ENCODE results near the gene SLC7A6. TPM values are rescaled to one million over a fixed set of nuclear protein-coding genes. Genes with fewer than 3 reads are reported as not detected.
A peak's percentile ranks its signal among the peaks of the same experiment; 100 is the strongest.

Gene SLC7A6
- 208 and 222 TPM in 2 replicates for total RNA-seq (2013; cell fraction: nucleolus; rRNA removed)
- total RNA-seq (2014; rRNA removed) (29.8 and 33.9 TPM in 2 replicates), total RNA-seq (2014; rRNA removed; fragmentation: Illumina TruSeq; extraction: Trizol) (27.4 and 27.5 TPM in 2 replicates), total RNA-seq (2021) (51.3 and 60.4 TPM in 2 replicates), polyA plus RNA-seq (2011; rRNA removed) (46.3 and 53.6 TPM in 2 replicates), polyA plus RNA-seq (2014; fragmentation: Illumina TruSeq; extraction: Trizol) (60.1 and 66.5 TPM in 2 replicates), polyA plus RNA-seq (2014; fragmentation: Nextera tagmentation; extraction: Ambion mirVana) (1 to 10 TPM; 8.2 TPM), polyA plus RNA-seq (2014; rRNA removed) (52.7 and 55.0 TPM in 2 replicates), polyA plus RNA-seq (2016; fragmentation: Nextera tagmentation; extraction: Ambion mirVana) (10 to 100 TPM; 26.6 to 27.4 TPM), polyA minus RNA-seq (2011; rRNA and poly(A)+ RNA removed) (106 and 130 TPM in 2 replicates), Bru-seq, nascent RNA (percentile 86 among the genes with signal in this experiment), BruChase-seq, experiment 1, labeled RNA remaining after a 6-hour chase (percentile 95 among the genes with signal in this experiment), BruChase-seq, experiment 2, labeled RNA remaining after a 2-hour chase (percentile 95 among the genes with signal in this experiment)
- 28.5 TPM for polyA plus RNA-seq (2011; ENCODE audit: low read depth)
- 49.2 and 50.2 TPM in 2 replicates for polyA plus RNA-seq (2011; cell fraction: cytosol; rRNA removed)
- polyA plus RNA-seq (2011; cell fraction: nucleus; rRNA removed) = 208 and 220 TPM in 2 replicates
- polyA plus RNA-seq (2012) = 25.9 and 29.0 TPM in 2 replicates
- 28.4 and 29.1 TPM in 2 replicates for polyA minus RNA-seq (2011; cell fraction: cytosol; rRNA and poly(A)+ RNA removed)
- polyA minus RNA-seq (2011; cell fraction: nucleus; rRNA and poly(A)+ RNA removed) = 45.0 and 65.2 TPM in 2 replicates
- long read RNA-seq, experiment 1, full-length matches to known transcripts = 1 of 7 reads
- long read RNA-seq, experiment 1, partial matches to known transcripts = 2 of 7 reads
- long read RNA-seq, experiment 1, other reads (novel, unspliced or antisense) = 4 of 7 reads
- long read RNA-seq, experiment 2, full-length matches to known transcripts = 1 of 35 reads
- long read RNA-seq, experiment 2, partial matches to known transcripts = 4 of 35 reads
- long read RNA-seq, experiment 2, other reads (novel, unspliced or antisense) = 30 of 35 reads

- peak within 1 kb of the TSS; percentile 87 for H3K9ac ChIP-seq (ENCODE audit: control insufficient read depth, insufficient read depth, low read length)
- H3K79me2 ChIP-seq (ENCODE audit: control insufficient read depth, insufficient read depth, low read length) = peaks cover 58% of the 10 kb centered on the region
- ChIA-PET CTCF (interaction anchor here (0.6 to 9.0 kb wide), 26 partner anchors 8 to 531 kb away, joined by 3 to 747 read pairs (median 8); partner anchors contain the start of genes PLA2G15, PRMT7 and SLC7A6OS), RAD21 (ENCODE audit: unreplicated experiment) (interaction anchor here (0.7 to 10.2 kb wide), 19 partner anchors 8 to 153 kb away, joined by 3 to 399 read pairs (median 4); partner anchors contain the start of genes PRMT7 and SLC7A6OS), SMC1A (ENCODE audit: uncharacterized antibody, unreplicated experiment) (interaction anchor here (0.8 to 18.5 kb wide), 17 partner anchors 14 to 206 kb away, joined by 3 to 253 read pairs (median 4); partner anchors contain the start of genes PRMT7 and SLC7A6OS), POLR2A (interaction anchor here (0.5 to 4.7 kb wide), 16 partner anchors 8 to 405 kb away, joined by 3 to 58 read pairs (median 6); partner anchors contain the start of genes PRMT7 and SLC7A6OS)
- H3K4me3 ChIP-seq = peak within 1 kb of the TSS; percentile 87
- WGBS (ENCODE audit: insufficient coverage, insufficient replicate concordance, low lambda C conversion rate, missing lambda C conversion rate) = under 1% methylated on average over 114 of the region's 123 CpGs
- TSS peak; percentile 62 for BruUV-seq (replicated peaks)
- peak within 1 kb of the TSS; percentile 82 for H3K4me2 ChIP-seq (ENCODE audit: control insufficient read depth, insufficient read depth)
- H3K27ac ChIP-seq (ENCODE audit: control insufficient read depth, insufficient read depth) = peak within 1 kb of the TSS; percentile 85
- no peaks in the 10 kb centered on the region for H3K9me3 ChIP-seq (replicated peaks; ENCODE audit: control insufficient read depth, insufficient read depth, low read length)
- ATAC-seq (peak; percentile 71), FAIRE-seq (no peak), DNase-seq (ENCODE audit: low read depth, low spot score) (no peak)
- in situ Hi-C loops (cut with MboI) = no loop called here
- no peaks in the 10 kb centered on the region for H4K20me1 ChIP-seq (ENCODE audit: control insufficient read depth, insufficient read depth)
- H3K27me3 ChIP-seq (replicated peaks in 1 of 2; ENCODE audit: control insufficient read depth in 2 of 2, insufficient read depth in 2 of 2, low read length in 1 of 2) = no peaks in the 10 kb centered on the region
- H2AFZ ChIP-seq (ENCODE audit: control insufficient read depth, low read depth, low read length) = peak within 1 kb of the TSS; percentile 94
- intact Hi-C loops (cut with micrococcal nuclease; ENCODE audit: unreplicated experiment) = loop anchor here (1.0 to 5.0 kb wide), 3 partner anchors 25 to 248 kb away; partner anchors contain the start of genes PRMT7 and SLC7A6OS
- H3K4me1 ChIP-seq (ENCODE audit: control insufficient read depth, insufficient read depth, low read length) = peaks cover 18% of the 10 kb centered on the region
- peaks cover 4 to 6% of the 10 kb centered on the region in 2 experiments; a peak in 3 of 4 replicates for H3K36me3 ChIP-seq (ENCODE audit: control insufficient read depth in 2 of 2, insufficient read depth in 2 of 2, low read length in 1 of 2)
- no peak for TF ChIP-seq BCL11A (IDR thresholded peaks at IDR 0.05; ENCODE audit: low read depth, low read length)
- no peak for TF ChIP-seq TBL1XR1 (IDR thresholded peaks at IDR 0.05; ENCODE audit: low read depth, low read length)
- TF ChIP-seq, protein P1, sequence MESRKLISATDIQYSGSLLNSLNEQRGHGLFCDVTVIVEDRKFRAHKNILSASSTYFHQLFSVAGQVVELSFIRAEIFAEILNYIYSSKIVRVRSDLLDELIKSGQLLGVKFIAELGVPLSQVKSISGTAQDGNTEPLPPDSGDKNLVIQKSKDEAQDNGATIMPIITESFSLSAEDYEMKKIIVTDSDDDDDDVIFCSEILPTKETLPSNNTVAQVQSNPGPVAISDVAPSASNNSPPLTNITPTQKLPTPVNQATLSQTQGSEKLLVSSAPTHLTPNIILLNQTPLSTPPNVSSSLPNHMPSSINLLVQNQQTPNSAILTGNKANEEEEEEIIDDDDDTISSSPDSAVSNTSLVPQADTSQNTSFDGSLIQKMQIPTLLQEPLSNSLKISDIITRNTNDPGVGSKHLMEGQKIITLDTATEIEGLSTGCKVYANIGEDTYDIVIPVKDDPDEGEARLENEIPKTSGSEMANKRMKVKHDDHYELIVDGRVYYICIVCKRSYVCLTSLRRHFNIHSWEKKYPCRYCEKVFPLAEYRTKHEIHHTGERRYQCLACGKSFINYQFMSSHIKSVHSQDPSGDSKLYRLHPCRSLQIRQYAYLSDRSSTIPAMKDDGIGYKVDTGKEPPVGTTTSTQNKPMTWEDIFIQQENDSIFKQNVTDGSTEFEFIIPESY (IDR thresholded peaks at IDR 0.05) = no peak
- TF ChIP-seq SMARCA5 (IDR thresholded peaks at IDR 0.05) = peak; percentile 94
- no peak for TF ChIP-seq STAT3 (IDR thresholded peaks at IDR 0.05; ENCODE audit: low read depth, low read length)
- TF ChIP-seq BHLHE40 (IDR thresholded peaks at IDR 0.05; ENCODE audit: borderline replicate concordance in 1 of 2, low read depth in 2 of 2, low read length in 1 of 2) = peak; percentile 39 to 78; a peak in 3 of 4 replicates
- peak; percentile 4; the same call in 1 of the 2 replicates for TF ChIP-seq PKNOX1 (IDR thresholded peaks at IDR 0.05)
- TF ChIP-seq JUNB (IDR thresholded peaks at IDR 0.05) = no peak
- no peak for TF ChIP-seq E2F8 (IDR thresholded peaks at IDR 0.05; ENCODE audit: low read depth, partially characterized antibody)
- TF ChIP-seq GATAD2B (conservative IDR thresholded peaks at IDR 0.05; ENCODE audit: low read depth) = peak; percentile 96
Measured at GRCh38 chr16:68264128-68265077, at the start of gene SLC7A6. SLC7A6 (plus strand) TSS chr16:68264526; CDS start chr16:68274727, 10,201 bp downstream.

All from GM12878 (cell line).